Activated B cell treated with CpG ODN at 0.5 μM for 24 hours (primary cell): ENCODE data around the gene MRM1. TPM values are rescaled to one million over a fixed set of nuclear protein-coding genes. Genes with fewer than 3 reads are reported as not detected.
A peak's percentile ranks its signal among the peaks of the same experiment; 100 is the strongest.
"Not testable (repeated sequence)": the region's sequence is repeated elsewhere in the genome, so short reads cannot be mapped to it uniquely, and the experiment has no call there.

Experiments used
- ATAC-seq: fragments of 200-7000 bp; cut with Tn5 transposase; one replicate; pipeline ENCODE4 v1.10.0; 2021; ENCODE audit warnings: low read depth, mild to moderate bottlenecking, moderate library complexity
- CTCF ChIA-PET: fragments of 350-600 bp; sonication (Branson Sonifier 250); formaldehyde crosslinking; loops from one replicate; lab custom pipeline; 2021; ENCODE audit warnings: antibody characterized with exemption; lab: Charles Lee
- POLR2A ChIA-PET: fragments of 350-600 bp; sonication (Branson Sonifier 250); formaldehyde crosslinking; loops from one replicate; lab custom pipeline; 2021; ENCODE audit warnings: antibody characterized with exemption; lab: Charles Lee
- DNase-seq: peaks from one replicate; pipeline ENCODE4 v3.0.0; 2022
- H3K27ac Mint-ChIP-seq: one replicate; pipeline ENCODE4 v1.8.0; 2020; ENCODE audit warnings: mixed read lengths
- H3K27me3 Mint-ChIP-seq: one replicate; pipeline ENCODE4 v1.8.0; 2021; ENCODE audit warnings: mixed read lengths
- H3K36me3 Mint-ChIP-seq: one replicate; pipeline ENCODE4 v1.8.0; 2021; ENCODE audit warnings: low read depth, mixed read lengths
- H3K4me1 Mint-ChIP-seq: one replicate; pipeline ENCODE4 v1.8.0; 2021; ENCODE audit warnings: mixed read lengths
- H3K4me3 Mint-ChIP-seq: one replicate; pipeline ENCODE4 v1.8.0; 2020; ENCODE audit warnings: mild to moderate bottlenecking, mixed read lengths
- H3K9me3 Mint-ChIP-seq: one replicate; pipeline ENCODE4 v1.8.0; 2020; ENCODE audit warnings: mixed read lengths
- CTCF ChIP-seq: fragments of 200-600 bp; IDR thresholded peaks from one replicate; pipeline ENCODE4 v1.8.0; 2022; ENCODE audit warnings: antibody characterized with exemption, mild to moderate bottlenecking
- intact Hi-C: fragments of 100-400 bp; cut with micrococcal nuclease; formaldehyde crosslinking; loops from one replicate; pipeline ENCODE4 v1.15.1; 2024
- total RNA-seq: library from RNA; stranded (reverse); gene quantifications from 2 replicates; pipeline ENCODE4 v1.2.3, GENCODE V29; 2022

The MRM1 gene
- total RNA-seq, 1 donor from 2014 or later, result 15.6 TPM

GRCh38 chr17:36600465-36600864, 918 bp upstream of the MRM1 start:
- no peak for ATAC-seq
- no peak for DNase-seq
- Mint-ChIP-seq H3K4me3 (peak overlapping the region; percentile 90), H3K27ac (peak overlapping the region; percentile 88), H3K36me3 (peaks cover 12% of the 10 kb centered on the region), H3K9me3 (no peaks in the 10 kb centered on the region), H3K27me3 (no peaks in the 10 kb centered on the region), H3K4me1 (peaks cover 28% of the 10 kb centered on the region)
- ChIA-PET POLR2A (interaction anchor here (0.8 to 3.0 kb wide), 6 partner anchors 8 to 791 kb away, joined by 3 to 33 read pairs (median 12); partner anchors contain the start of genes GGNBP2, MYO19, PIGW and TAF15), CTCF (interaction anchor here (1.6 to 4.1 kb wide), 2 partner anchors 16 to 446 kb away, joined by 3 to 65 read pairs; no protein-coding TSS in a partner anchor)
- intact Hi-C loops, result loop anchor here (2.0 to 5.0 kb wide), 4 partner anchors 56 to 792 kb away; partner anchors contain the start of genes AATF, GGNBP2 and TAF15
- no peak for TF ChIP-seq CTCF

- peak; percentile 13 for ATAC-seq
- intact Hi-C loops, result loop anchor here (1.0 to 5.0 kb wide), 6 partner anchors 10 to 792 kb away; partner anchors contain the start of genes AATF, DHRS11, GGNBP2 and MYO19
Observed at GRCh38 chr17:36600936-36601302, 464 bp upstream of the MRM1 start.

GRCh38 chr17:36602030-36602748, 806 bp downstream of the MRM1 start:
- no peaks in the 10 kb centered on the region for H3K9me3 Mint-ChIP-seq
- DNase-seq, result peak; percentile 20
- ATAC-seq, result no peak
- intact Hi-C loops, result loop anchor here (2.0 to 5.0 kb wide), 4 partner anchors 120 to 795 kb away; partner anchors contain the start of gene AATF
- peaks cover 35% of the 10 kb centered on the region for H3K4me1 Mint-ChIP-seq
- no peaks in the 10 kb centered on the region for H3K27me3 Mint-ChIP-seq
- ChIA-PET CTCF (interaction anchor here (0.5 to 4.1 kb wide), 21 partner anchors 9 to 771 kb away, joined by 3 to 65 read pairs (median 5); partner anchors contain the start of gene AATF), POLR2A (interaction anchor here (0.5 to 3.0 kb wide), 19 partner anchors 8 to 1039 kb away, joined by 3 to 33 read pairs (median 3); partner anchors contain the start of genes AATF, CCL3, DHRS11 and GGNBP2)
- H3K36me3 Mint-ChIP-seq, result peaks cover 15% of the 10 kb centered on the region
- peak overlapping the region; percentile 90 for H3K4me3 Mint-ChIP-seq
- peak overlapping the region; percentile 88 for H3K27ac Mint-ChIP-seq
- TF ChIP-seq CTCF, result no peak

More at GRCh38 chr17:36600936-36601302, 464 bp upstream of the MRM1 start:
- Mint-ChIP-seq H3K9me3 (no peaks in the 10 kb centered on the region), H3K27ac (peak overlapping the region; percentile 88), H3K4me3 (peak overlapping the region; percentile 90), H3K4me1 (peaks cover 33% of the 10 kb centered on the region), H3K27me3 (no peaks in the 10 kb centered on the region), H3K36me3 (peaks cover 15% of the 10 kb centered on the region)
- ChIA-PET CTCF (interaction anchor here (1.6 to 4.1 kb wide), 3 partner anchors 10 to 446 kb away, joined by 3 to 65 read pairs (median 7); no protein-coding TSS in a partner anchor), POLR2A (interaction anchor here (0.8 to 3.0 kb wide), 10 partner anchors 8 to 792 kb away, joined by 3 to 33 read pairs (median 8); partner anchors contain the start of genes AATF, GGNBP2, MYO19 and PIGW)
- DNase-seq, result no peak
- no peak for TF ChIP-seq CTCF

GRCh38 chr17:36602924-36603384, 1.6 kb downstream of the MRM1 start:
- Mint-ChIP-seq H3K4me3 (peak overlapping the region; percentile 90), H3K36me3 (peaks cover 17% of the 10 kb centered on the region), H3K9me3 (no peaks in the 10 kb centered on the region), H3K27me3 (no peaks in the 10 kb centered on the region), H3K27ac (peak overlapping the region; percentile 24), H3K4me1 (peaks cover 35% of the 10 kb centered on the region)
- CTCF ChIA-PET, result interaction anchor here (0.5 to 4.1 kb wide), 21 partner anchors 8 to 771 kb away, joined by 3 to 65 read pairs (median 3); partner anchors contain the start of gene AATF
- no peak for TF ChIP-seq CTCF
- peak; percentile 34 for DNase-seq
- ATAC-seq, result peak; percentile 43
- POLR2A ChIA-PET, result interaction anchor here (0.5 to 3.0 kb wide), 9 partner anchors 16 to 771 kb away, joined by 3 to 33 read pairs (median 4); partner anchors contain the start of genes AATF, GGNBP2, MYO19 and PIGW
- intact Hi-C loops, result loop anchor here (1.0 to 5.0 kb wide), 6 partner anchors 119 to 794 kb away; partner anchors contain the start of gene AATF

- H3K27ac Mint-ChIP-seq, H3K9me3 Mint-ChIP-seq: not testable (repeated sequence)
Observed at GRCh38 chr17:36605028-36605427, 3.6 kb downstream of the MRM1 start.

More at GRCh38 chr17:36605028-36605427, 3.6 kb downstream of the MRM1 start:
- POLR2A ChIA-PET, CTCF ChIA-PET, H3K27me3 Mint-ChIP-seq, ATAC-seq, DNase-seq, H3K4me3 Mint-ChIP-seq, intact Hi-C loops: not testable (repeated sequence)
- H3K4me1 Mint-ChIP-seq, result peaks cover 50% of the 10 kb centered on the region
- H3K36me3 Mint-ChIP-seq, result peaks cover 21% of the 10 kb centered on the region
